GM12892 (cell line): ENCODE results near the gene ARID1B.

Experiments
- POLR2AphosphoS5 ChIP-seq: IDR thresholded peaks from 2 replicates; pipeline ENCODE4 v1.6.1; 2011; ENCODE audit warnings: low read depth, low read length, control low read depth
- TAF1 ChIP-seq: IDR thresholded peaks from 2 replicates; pipeline ENCODE4 v1.6.1; 2011; ENCODE audit warnings: low read depth, mild to moderate bottlenecking, control low read depth, low read length, borderline replicate concordance

DNA sequence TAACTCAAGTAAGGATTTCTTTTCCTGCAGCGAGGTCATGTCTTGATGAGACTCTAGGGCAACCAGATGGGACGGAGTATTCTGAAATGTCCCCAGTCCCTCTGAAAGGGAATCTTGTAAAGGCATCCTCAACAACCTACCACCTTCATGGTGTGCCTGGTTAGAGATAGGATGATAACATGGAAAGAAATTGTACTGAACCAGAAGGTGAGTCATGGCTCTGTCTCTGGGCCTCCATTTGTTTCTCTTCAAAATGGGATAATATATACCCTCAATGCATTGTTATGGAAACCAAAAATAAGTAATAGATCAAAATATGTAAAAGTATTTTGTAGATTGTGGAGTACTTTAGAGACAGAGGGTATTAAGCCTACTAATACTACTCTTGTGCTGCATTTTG is 219.1 kb downstream of the ARID1B start:
- TF ChIP-seq POLR2AphosphoS5, result no peak
- TF ChIP-seq TAF1, result no peak
